Activated CD8-positive, alpha-beta T cell treated with anti-CD3 and anti-CD28 coated beads for 36 hours (primary cell): ENCODE measurements around the gene KIF26A. TPM values are rescaled to one million over a fixed set of nuclear protein-coding genes. Genes with fewer than 3 reads are reported as not detected.
A peak's percentile ranks its signal among the peaks of the same experiment; 100 is the strongest.

Experiments used
- ATAC-seq: fragments of 200-7000 bp; cut with Tn5 transposase; one replicate; pipeline ENCODE4 v1.10.0; 2021; ENCODE audit warnings: mild to moderate bottlenecking, moderate library complexity
- CTCF ChIA-PET: fragments of 350-600 bp; sonication (Branson Sonifier 250); formaldehyde crosslinking; loops from one replicate; lab custom pipeline; 2021; ENCODE audit warnings: antibody characterized with exemption; lab: Charles Lee
- POLR2A ChIA-PET: fragments of 350-600 bp; sonication (Branson Sonifier 250); formaldehyde crosslinking; loops from one replicate; lab custom pipeline; 2021; ENCODE audit warnings: antibody characterized with exemption; lab: Charles Lee
- DNase-seq: peaks from one replicate; pipeline ENCODE4 v3.0.0-alpha.2; 2020
- H3K27ac Mint-ChIP-seq: one replicate; pipeline ENCODE4 v1.8.0; 2021; ENCODE audit warnings: mild to moderate bottlenecking, mixed read lengths
- H3K27me3 Mint-ChIP-seq: one replicate; pipeline ENCODE4 v1.8.0; 2021; ENCODE audit warnings: mixed read lengths
- H3K36me3 Mint-ChIP-seq: one replicate; pipeline ENCODE4 v1.8.0; 2021; ENCODE audit warnings: low read depth, mixed read lengths
- H3K4me1 Mint-ChIP-seq: one replicate; pipeline ENCODE4 v1.8.0; 2021; ENCODE audit warnings: low read depth, mixed read lengths
- H3K4me3 Mint-ChIP-seq: one replicate; pipeline ENCODE4 v1.8.0; 2021; ENCODE audit warnings: mild to moderate bottlenecking, moderate library complexity, mixed read lengths
- H3K9me3 Mint-ChIP-seq: one replicate; pipeline ENCODE4 v1.8.0; 2021; ENCODE audit warnings: mixed read lengths
- CTCF ChIP-seq: fragments of 200-600 bp; IDR thresholded peaks from one replicate; pipeline ENCODE4 v1.8.0; 2022; ENCODE audit warnings: antibody characterized with exemption, mild to moderate bottlenecking
- intact Hi-C: fragments of 100-400 bp; cut with micrococcal nuclease; formaldehyde crosslinking; loops from one replicate; pipeline ENCODE4 v1.10.0; 2022
- total RNA-seq, 2 experiments: library from RNA; stranded (reverse); gene quantifications; one replicate each; pipeline ENCODE4 v1.2.3, GENCODE V29; 2021

The KIF26A gene
- total RNA-seq, 2 experiments from 2014 or later = 0.59 to 0.65 TPM

DNA sequence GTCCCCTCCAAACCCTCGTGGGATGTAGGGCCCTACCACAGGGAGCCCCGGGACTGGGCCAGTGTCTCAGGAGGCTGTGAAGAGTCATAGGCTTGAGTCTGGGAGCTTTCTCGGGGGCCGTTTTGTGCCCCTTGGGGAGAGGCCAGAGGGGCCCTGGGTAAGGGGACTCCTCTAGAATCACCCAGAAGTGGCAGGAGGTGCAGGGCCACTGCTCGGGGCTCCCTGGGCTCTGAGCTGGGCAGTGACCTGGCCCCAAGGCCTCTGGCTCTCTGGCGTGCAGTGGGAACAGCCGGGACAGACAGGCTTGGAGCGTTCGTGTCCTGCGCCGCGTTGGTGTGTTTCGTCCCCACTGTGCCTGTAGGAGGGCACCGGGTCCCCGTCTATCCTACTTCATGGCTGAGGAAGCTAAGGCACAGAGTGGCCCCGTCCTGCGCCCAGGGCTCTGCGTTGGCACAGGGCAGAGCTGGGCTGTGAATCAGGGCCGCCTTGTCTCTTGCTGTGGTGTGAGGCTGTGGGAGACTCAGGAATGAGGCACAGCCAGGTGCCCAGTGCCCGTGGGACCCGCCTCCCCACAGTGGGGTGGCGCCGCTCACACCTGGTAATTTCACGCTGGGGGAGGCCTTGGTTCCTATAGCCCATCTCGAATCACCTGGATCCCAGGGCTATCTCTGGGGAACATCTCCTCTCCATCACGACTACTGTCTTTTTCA, 23.8 kb upstream of the KIF26A start:
- intact Hi-C loops = no loop called here
- DNase-seq = no peak
- ChIA-PET POLR2A (interaction anchor here (1.3 kb wide), 1 partner anchor 9 kb away, joined by 3 read pairs; no protein-coding TSS in a partner anchor), CTCF (interaction anchor here (1.4 kb wide), 1 partner anchor 37 kb away, joined by 4 read pairs; no protein-coding TSS in a partner anchor)
- Mint-ChIP-seq H3K27ac (no peak overlapping the region), H3K4me1 (no peaks in the 10 kb centered on the region), H3K27me3 (peaks cover 20% of the 10 kb centered on the region), H3K4me3 (no peak overlapping the region), H3K36me3 (no peaks in the 10 kb centered on the region), H3K9me3 (no peaks in the 10 kb centered on the region)
- TF ChIP-seq CTCF = no peak
- ATAC-seq = no peak

DNA sequence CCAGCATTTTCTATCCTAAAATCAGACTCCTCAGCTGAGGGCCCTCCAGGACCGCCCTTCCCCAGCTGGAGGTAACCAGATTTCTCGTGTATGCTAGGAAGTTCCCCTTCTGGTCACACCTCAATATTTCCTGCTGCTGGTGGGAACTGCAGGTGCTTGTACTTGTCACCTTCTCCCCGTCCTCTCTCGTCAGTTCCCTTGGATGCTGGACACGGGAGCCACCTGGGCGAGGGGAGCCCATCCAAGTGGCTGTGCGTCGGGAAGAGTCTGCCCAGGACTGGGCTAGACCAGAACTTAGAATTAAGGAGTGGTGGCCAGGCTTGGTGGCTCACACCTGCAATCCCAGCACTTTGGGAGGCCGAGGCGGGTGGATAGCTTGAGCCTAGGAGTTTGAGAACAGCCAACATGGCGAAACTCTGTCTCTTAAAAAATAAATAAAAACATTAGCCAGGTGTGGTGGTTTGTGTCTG, 23.2 kb upstream of the KIF26A start:
- no peaks in the 10 kb centered on the region for H3K9me3 Mint-ChIP-seq
- POLR2A ChIA-PET = interaction anchor here (1.3 kb wide), 1 partner anchor 8 kb away, joined by 3 read pairs; no protein-coding TSS in a partner anchor
- TF ChIP-seq CTCF = no peak
- peaks cover 24% of the 10 kb centered on the region for H3K27me3 Mint-ChIP-seq
- CTCF ChIA-PET = interaction anchor here (1.4 kb wide), 1 partner anchor 37 kb away, joined by 4 read pairs; no protein-coding TSS in a partner anchor
- ATAC-seq = no peak
- H3K4me3 Mint-ChIP-seq = no peak overlapping the region
- intact Hi-C loops = no loop called here
- no peaks in the 10 kb centered on the region for H3K36me3 Mint-ChIP-seq
- no peak overlapping the region for H3K27ac Mint-ChIP-seq
- no peak for DNase-seq
- no peaks in the 10 kb centered on the region for H3K4me1 Mint-ChIP-seq

- DNase-seq (no peak), ATAC-seq (no peak)
- Mint-ChIP-seq H3K27ac (no peak overlapping the region), H3K36me3 (no peaks in the 10 kb centered on the region), H3K4me3 (no peak overlapping the region), H3K9me3 (no peaks in the 10 kb centered on the region), H3K4me1 (no peaks in the 10 kb centered on the region), H3K27me3 (peaks cover 24% of the 10 kb centered on the region)
- TF ChIP-seq CTCF = no peak
- CTCF ChIA-PET = interaction anchor here (1.4 kb wide), 1 partner anchor 38 kb away, joined by 4 read pairs; no protein-coding TSS in a partner anchor
- intact Hi-C loops = no loop called here
- POLR2A ChIA-PET = no interaction called here
Observed at GRCh38 chr14:104115691-104116287, 22.6 kb upstream of the KIF26A start.

DNA sequence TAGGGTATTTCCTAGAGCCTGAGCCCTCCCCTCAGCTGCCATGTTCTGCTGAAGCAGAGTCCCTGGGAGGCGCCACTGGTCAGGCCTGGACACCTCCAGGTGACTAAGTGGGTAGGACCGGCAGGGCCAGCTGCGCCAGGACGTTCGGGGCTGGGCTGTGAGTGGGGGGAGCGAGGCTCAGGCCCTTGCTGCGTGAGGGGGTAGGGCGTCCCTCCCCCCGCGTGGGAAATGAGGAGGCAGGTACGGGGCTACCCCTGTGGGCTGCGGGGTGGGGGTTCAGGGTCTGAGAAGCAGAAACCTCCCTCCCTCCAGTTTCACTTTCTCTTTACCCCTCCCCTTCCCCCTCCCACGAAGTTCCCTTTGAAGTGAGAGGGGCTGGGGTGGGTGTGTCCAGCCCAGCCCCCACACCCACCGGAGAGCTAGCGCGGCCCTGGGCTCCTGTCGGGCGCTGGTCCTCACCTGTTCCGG, 22.1 kb upstream of the KIF26A start:
- no peaks in the 10 kb centered on the region for H3K36me3 Mint-ChIP-seq
- no peak for ATAC-seq
- peaks cover 24% of the 10 kb centered on the region for H3K27me3 Mint-ChIP-seq
- no peaks in the 10 kb centered on the region for H3K4me1 Mint-ChIP-seq
- intact Hi-C loops = no loop called here
- no peak overlapping the region for H3K4me3 Mint-ChIP-seq
- ChIA-PET CTCF (no interaction called here), POLR2A (no interaction called here)
- no peaks in the 10 kb centered on the region for H3K9me3 Mint-ChIP-seq
- DNase-seq = peak; percentile 2
- H3K27ac Mint-ChIP-seq = no peak overlapping the region
- no peak for TF ChIP-seq CTCF
